A673 (cell line): ENCODE data around the gene ATP1A1. TPM values are rescaled to one million over a fixed set of nuclear protein-coding genes. Genes with fewer than 3 reads are reported as not detected.

Experiments used
- BruUV-seq: library from RNA; stranded (reverse); fragments of 400-500 nt; replicated peaks from 2 replicates; lab custom pipeline; 2021; lab: Mats Ljungman, UMichigan
- CTCF ChIA-PET: fragments of 300-600 bp; sonication (Branson Sonifier 250); formaldehyde crosslinking; loops from one replicate; lab custom pipeline; 2022; ENCODE audit warnings: antibody characterized with exemption; lab: Charles Lee
- POLR2A ChIA-PET: fragments of 300-600 bp; sonication (Branson Sonifier 250); formaldehyde crosslinking; loops from one replicate; lab custom pipeline; 2022; ENCODE audit warnings: antibody characterized with exemption; ENCODE audit not compliant: low non-redundant PET; lab: Charles Lee
- DNase-seq: peaks from one replicate; pipeline ENCODE4 v3.0.0-alpha.2; 2015; ENCODE audit warnings: low spot score
- H3K27ac ChIP-seq: fragments of 200-600 bp; sonication (generic); 2 replicates; pipeline ENCODE4 v1.5.1; 2016; ENCODE audit warnings: mixed run types, low read depth, mild to moderate bottlenecking, mixed read lengths, antibody characterized with exemption, low read length; ENCODE audit not compliant: poor library complexity, severe bottlenecking
- H3K27me3 ChIP-seq: fragments of 200-600 bp; sonication (generic); replicated peaks from 2 replicates; pipeline ENCODE4 v1.6.1; 2017; ENCODE audit warnings: mixed run types, low read depth, mild to moderate bottlenecking, mixed read lengths, antibody characterized with exemption, low read length; ENCODE audit not compliant: insufficient read depth, poor library complexity
- H3K36me3 ChIP-seq: fragments of 200-600 bp; sonication (generic); 2 replicates; pipeline ENCODE4 v1.6.1; 2016; ENCODE audit warnings: mixed run types, mild to moderate bottlenecking, mixed read lengths, antibody characterized with exemption, low read length; ENCODE audit not compliant: insufficient read depth, poor library complexity, severe bottlenecking
- H3K4me1 ChIP-seq: fragments of 200-600 bp; sonication (generic); 2 replicates; pipeline ENCODE4 v1.6.1; 2017; ENCODE audit warnings: mixed run types, mild to moderate bottlenecking, mixed read lengths, antibody characterized with exemption, low read length; ENCODE audit not compliant: insufficient read depth, poor library complexity, severe bottlenecking
- H3K4me3 ChIP-seq: fragments of 200-600 bp; sonication (generic); 2 replicates; pipeline ENCODE4 v1.5.1; 2016; ENCODE audit warnings: low read depth, mixed run types, mild to moderate bottlenecking, mixed read lengths, low read length; ENCODE audit not compliant: poor library complexity, severe bottlenecking
- H3K9me3 ChIP-seq: fragments of 200-600 bp; sonication (generic); 2 replicates; pipeline ENCODE4 v1.6.1; 2016; ENCODE audit warnings: mixed run types, low read depth, mild to moderate bottlenecking, mixed read lengths, antibody characterized with exemption, low read length; ENCODE audit not compliant: poor library complexity, severe bottlenecking
- EZH2 ChIP-seq: fragments of 200-600 bp; sonication (generic); IDR thresholded peaks from 2 replicates; pipeline ENCODE4 v1.6.1; 2017; ENCODE audit warnings: borderline replicate concordance, low read depth, mild to moderate bottlenecking, mixed read lengths, antibody characterized with exemption, low read length; ENCODE audit not compliant: poor library complexity, severe bottlenecking
- intact Hi-C: fragments of 100-400 bp; cut with micrococcal nuclease; formaldehyde crosslinking; loops from one replicate; pipeline ENCODE4 v1.10.0; 2022; ENCODE audit not compliant: unreplicated experiment
- total RNA-seq: library from RNA; stranded (reverse); gene quantifications from 2 replicates; pipeline ENCODE4 v1.2.3, GENCODE V29; 2021
- TF ChIP-seq, protein P1 (sequence below): fragments of 300-800, 200-600 bp; sonication (generic); conservative IDR thresholded peaks from 2 replicates; pipeline ENCODE4 v1.5.1; 2017; ENCODE audit warnings: low read depth, mild to moderate bottlenecking, antibody characterized with exemption, low read length, moderate library complexity, mixed read lengths

ATP1A1 gene
- total RNA-seq, 1 experiment from 2014 or later, result 1,420 TPM

GRCh38 chr1:116373431-116374352 is 648 bp downstream of the ATP1A1 start:
- POLR2A ChIA-PET, result interaction anchor here (0.6 kb wide), 1 partner anchor 9 kb away, joined by 3 read pairs; no protein-coding TSS in a partner anchor
- Histone ChIP-seq H3K36me3 (peaks cover 45% of the 10 kb centered on the region), H3K27me3 (no peaks in the 10 kb centered on the region), H3K4me3 (peak overlapping the region; percentile 91), H3K4me1 (peaks cover 48% of the 10 kb centered on the region), H3K27ac (peak overlapping the region; percentile 97), H3K9me3 (no peaks in the 10 kb centered on the region)
- DNase-seq, result peak; percentile 74
- intact Hi-C loops, result loop anchor here (2.0 to 5.0 kb wide), 2 partner anchors 15 to 114 kb away; no protein-coding TSS in a partner anchor
- CTCF ChIA-PET, result no interaction called here
- TF ChIP-seq, protein P1, sequence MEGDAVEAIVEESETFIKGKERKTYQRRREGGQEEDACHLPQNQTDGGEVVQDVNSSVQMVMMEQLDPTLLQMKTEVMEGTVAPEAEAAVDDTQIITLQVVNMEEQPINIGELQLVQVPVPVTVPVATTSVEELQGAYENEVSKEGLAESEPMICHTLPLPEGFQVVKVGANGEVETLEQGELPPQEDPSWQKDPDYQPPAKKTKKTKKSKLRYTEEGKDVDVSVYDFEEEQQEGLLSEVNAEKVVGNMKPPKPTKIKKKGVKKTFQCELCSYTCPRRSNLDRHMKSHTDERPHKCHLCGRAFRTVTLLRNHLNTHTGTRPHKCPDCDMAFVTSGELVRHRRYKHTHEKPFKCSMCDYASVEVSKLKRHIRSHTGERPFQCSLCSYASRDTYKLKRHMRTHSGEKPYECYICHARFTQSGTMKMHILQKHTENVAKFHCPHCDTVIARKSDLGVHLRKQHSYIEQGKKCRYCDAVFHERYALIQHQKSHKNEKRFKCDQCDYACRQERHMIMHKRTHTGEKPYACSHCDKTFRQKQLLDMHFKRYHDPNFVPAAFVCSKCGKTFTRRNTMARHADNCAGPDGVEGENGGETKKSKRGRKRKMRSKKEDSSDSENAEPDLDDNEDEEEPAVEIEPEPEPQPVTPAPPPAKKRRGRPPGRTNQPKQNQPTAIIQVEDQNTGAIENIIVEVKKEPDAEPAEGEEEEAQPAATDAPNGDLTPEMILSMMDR, result no peak
- no TSS peak for BruUV-seq

GRCh38 chr1:116374353-116375147 is 1.5 kb downstream of the ATP1A1 start:
- Histone ChIP-seq H3K27ac (peak overlapping the region; percentile 97), H3K27me3 (no peaks in the 10 kb centered on the region), H3K36me3 (peaks cover 50% of the 10 kb centered on the region), H3K4me1 (peaks cover 54% of the 10 kb centered on the region), H3K9me3 (no peaks in the 10 kb centered on the region), H3K4me3 (peak overlapping the region; percentile 91)
- CTCF ChIA-PET, result no interaction called here
- no TSS peak for BruUV-seq
- intact Hi-C loops, result loop anchor here (2.0 to 5.0 kb wide), 3 partner anchors 16 to 222 kb away; no protein-coding TSS in a partner anchor
- DNase-seq, result peak; percentile 45
- POLR2A ChIA-PET, result interaction anchor here (0.6 to 1.1 kb wide), 3 partner anchors 15 to 49 kb away, joined by 3 to 5 read pairs (median 3); no protein-coding TSS in a partner anchor
- no peak for TF ChIP-seq EZH2
- TF ChIP-seq, protein P1, result no peak

DNA sequence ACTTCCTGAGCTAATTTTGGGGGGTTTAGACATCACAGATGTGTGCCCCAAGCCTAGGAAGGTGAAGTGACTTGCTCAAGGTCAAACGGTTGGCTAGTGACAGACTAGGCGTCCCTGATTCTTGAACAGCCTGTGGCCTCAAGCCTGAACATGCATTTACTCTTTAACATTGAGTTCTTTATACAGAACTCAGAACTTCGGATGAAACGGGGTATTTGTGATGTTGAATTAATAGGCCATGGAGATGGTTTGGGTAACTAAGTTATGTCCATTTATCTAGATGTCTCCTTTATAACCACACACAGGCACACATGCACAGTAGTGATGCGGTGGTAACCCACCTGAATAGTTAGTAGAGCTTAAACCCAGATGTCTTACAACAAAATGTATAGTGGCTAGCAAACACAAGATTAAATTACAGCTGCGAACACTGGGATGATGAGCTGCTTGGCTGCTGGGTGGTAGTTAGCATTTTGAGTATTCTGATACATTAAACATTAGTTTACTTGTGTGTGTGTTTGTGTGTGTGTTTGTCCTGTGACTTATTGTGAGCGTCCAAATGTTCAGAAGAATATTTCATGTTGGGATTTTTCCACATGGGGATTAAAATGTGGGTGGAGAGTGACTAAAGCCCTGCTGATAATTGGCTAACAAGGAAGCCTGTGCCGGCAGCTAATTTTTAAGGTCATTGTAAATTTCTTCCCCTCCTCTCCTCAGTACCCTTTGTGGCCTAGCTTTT is 2.3 kb downstream of the ATP1A1 start:
- DNase-seq, result peak; percentile 68
- no peaks in the 10 kb centered on the region for H3K27me3 ChIP-seq
- H3K4me3 ChIP-seq, result peak overlapping the region; percentile 91
- intact Hi-C loops, result loop anchor here (2.0 to 5.0 kb wide), 2 partner anchors 17 to 223 kb away; no protein-coding TSS in a partner anchor
- H3K27ac ChIP-seq, result peak overlapping the region; percentile 97
- no peak for TF ChIP-seq EZH2
- TF ChIP-seq, protein P1, result no peak
- CTCF ChIA-PET, result interaction anchor here (1.2 to 1.9 kb wide), 2 partner anchors 110 to 236 kb away, joined by 4 to 7 read pairs; no protein-coding TSS in a partner anchor
- BruUV-seq, result TSS peak; percentile 56
- H3K36me3 ChIP-seq, result peaks cover 54% of the 10 kb centered on the region
- H3K9me3 ChIP-seq, result no peaks in the 10 kb centered on the region
- H3K4me1 ChIP-seq, result peaks cover 54% of the 10 kb centered on the region
- POLR2A ChIA-PET, result interaction anchor here (0.6 to 1.9 kb wide), 4 partner anchors 10 to 48 kb away, joined by 3 to 8 read pairs (median 4); no protein-coding TSS in a partner anchor
